Activated naive CD4-positive, alpha-beta T cell treated with anti-CD3 and anti-CD28 coated beads, Interleukin-2, amount 50 U/mL, for 16 hours (primary cell): ENCODE data around the gene ECM2.

ENCODE experiments used
- DNase-seq: peaks from one replicate; pipeline ENCODE4 v3.0.0-alpha.2; 2020

Gene ECM2

GRCh38 chr9:92496396-92497176 lies 39.2 kb downstream of the ECM2 start:
- no peak for DNase-seq

DNA sequence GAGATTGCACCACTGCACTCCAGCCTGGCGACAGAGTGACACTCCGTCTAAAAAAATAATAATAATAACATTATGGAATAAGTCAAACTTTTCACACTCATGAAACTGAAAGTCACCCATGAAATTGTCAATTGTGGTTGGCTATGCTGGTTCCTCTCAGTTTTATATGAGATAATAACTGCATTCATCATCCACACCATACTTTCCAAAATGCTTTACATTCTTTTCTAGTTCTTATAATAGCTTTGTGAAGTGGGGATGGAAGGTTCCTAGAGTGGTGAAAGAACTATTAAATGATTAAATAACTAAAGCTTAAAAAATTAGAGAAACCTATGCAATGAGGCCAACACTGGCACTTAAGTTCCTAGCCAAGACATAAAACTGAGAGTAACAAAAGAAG lies 40.9 kb downstream of the ECM2 start:
- no peak for DNase-seq

GRCh38 chr9:92493749-92494387 lies 41.9 kb downstream of the ECM2 start:
- DNase-seq, result no peak

GRCh38 chr9:92492781-92493401 lies 42.9 kb downstream of the ECM2 start:
- DNase-seq, result no peak

DNA sequence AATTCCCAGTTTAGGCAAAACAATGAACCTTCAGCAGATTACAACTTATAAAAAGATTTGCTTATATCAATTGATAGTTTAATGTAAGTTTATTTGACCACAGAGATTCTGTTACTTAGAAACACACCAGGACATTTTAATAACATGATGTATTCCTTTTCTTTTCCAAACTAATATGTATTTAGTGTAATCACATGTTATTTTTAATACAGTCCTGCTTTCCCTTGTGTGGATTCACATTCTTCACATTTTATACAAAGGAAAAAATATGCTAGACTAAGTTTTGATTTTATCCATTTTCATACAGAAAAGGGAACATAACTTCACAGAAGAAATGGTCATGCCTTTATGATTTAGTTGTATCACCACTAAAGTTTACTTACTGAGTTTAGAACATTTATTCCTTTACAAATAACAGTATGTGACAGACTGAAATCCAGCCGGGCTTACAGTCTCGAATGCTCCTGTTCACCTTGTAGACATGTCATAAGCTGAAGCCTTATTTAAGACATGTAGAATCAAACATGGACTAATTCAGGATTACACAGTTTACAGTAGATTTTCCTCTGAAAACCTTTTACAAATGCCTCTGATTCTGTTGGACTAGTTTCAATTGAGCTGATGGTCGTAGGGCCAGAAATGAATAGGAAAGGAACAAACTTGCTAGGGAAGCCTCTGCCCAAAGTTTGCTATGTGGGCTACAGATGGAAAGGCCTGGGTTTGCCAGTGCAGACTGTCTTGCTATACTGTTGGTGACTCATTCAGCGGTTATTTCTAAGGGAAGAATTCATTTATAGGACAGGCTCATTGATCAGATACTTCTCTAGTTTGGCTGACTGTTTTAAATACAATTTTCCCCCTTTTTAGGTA lies 46.9 kb downstream of the ECM2 start:
- DNase-seq, result no peak

GRCh38 chr9:92486371-92486770 lies 49.4 kb downstream of the ECM2 start:
- no peak for DNase-seq

GRCh38 chr9:92484563-92484962 lies 51.2 kb downstream of the ECM2 start:
- no peak for DNase-seq

DNA sequence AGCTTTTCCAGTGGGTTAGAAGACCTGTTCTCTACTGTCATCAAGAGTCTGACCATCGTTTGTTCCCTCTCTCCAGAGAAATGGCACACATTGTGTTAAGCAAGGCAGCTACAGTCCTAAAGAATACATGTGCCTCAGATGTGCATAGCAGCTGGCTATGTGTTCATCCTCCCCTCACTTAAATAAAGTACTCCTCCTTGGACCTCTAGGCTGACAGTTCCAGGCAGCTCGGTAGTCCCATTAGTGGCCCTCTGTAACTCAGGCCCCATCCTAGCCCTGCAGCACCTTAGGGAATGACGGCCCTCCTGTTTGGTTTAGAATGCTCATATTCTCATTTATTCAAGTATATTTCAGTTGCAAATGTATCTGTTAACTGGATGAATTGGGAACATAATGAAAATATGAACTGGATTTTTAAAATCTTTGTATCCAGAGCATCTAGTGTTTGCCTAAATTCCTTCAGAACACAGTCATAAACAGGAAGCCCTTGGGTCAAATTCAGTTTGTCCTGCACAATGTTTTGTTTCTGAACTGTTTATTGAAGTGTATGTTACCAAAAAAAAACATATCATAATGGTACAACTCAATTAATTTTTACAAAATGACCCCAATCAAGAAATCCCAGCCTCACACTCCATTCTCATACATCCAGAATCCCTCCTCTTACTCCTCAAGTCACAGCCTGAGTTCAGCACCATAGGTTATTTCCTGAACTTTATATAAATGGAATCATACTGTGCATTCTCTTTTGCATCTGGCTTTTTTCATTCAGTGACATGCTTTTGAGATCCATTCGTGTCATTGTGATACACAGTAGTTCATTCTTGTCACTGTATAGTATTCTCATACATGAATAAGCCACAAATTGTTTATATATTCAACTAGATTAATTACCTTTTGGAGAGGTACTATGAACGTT lies 51.9 kb downstream of the ECM2 start:
- no peak for DNase-seq

- no peak for DNase-seq
Observed at GRCh38 chr9:92482805-92483204, 53.0 kb downstream of the ECM2 start.

DNA sequence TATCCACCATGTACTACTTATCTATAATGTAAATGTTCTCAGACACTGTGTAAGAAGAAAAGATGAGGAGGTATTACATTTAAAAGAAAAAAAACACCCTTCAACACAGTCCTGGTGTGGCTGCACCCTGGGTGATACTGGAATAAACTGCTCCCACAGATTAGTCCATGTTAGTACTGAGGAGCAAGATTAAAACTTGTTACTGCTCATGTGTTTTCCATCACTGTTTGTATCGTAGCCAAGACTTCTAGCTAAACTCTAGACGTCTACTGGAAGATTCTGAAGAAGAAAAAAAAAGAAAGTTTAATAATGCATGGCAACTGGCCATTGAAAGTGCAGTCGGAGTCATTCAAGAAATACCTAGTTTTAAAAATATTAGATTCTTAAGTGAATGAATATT lies 53.5 kb downstream of the ECM2 start, which contains the start of gene ASPN:
TSS of gene ASPN (minus strand) at position 178 of the 400 bp plus-strand sequence.
- no peak for DNase-seq

DNA sequence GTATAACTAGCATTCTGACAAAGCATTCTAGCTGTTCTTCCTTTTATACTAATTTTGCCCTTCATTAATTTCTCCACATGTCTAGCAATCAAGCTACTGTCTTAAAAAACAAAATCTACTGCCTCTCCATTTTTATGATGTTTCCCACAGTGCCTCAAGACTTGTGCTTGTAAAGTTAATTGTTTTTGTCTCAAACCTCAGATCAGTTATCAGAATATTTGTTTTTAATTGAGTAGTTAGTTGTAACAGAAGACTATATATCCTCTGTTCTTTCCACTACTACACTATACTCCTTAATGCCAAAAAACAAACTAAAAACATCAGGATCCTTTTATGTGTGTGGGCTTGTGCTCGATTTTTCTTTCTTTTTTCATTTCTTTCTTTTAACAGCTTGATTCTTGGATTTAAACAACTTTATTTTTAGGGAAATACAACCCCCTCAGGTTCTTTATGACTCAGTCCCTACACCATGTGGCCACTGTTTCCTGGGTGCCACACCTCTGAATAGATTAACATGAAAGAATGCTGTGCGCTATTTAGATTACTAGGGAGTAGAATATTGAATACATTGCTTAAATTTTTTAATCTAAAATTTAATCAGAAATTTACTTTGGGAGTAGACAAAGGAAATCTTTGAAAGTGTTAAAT lies 54.7 kb downstream of the ECM2 start:
- DNase-seq, result no peak

DNA sequence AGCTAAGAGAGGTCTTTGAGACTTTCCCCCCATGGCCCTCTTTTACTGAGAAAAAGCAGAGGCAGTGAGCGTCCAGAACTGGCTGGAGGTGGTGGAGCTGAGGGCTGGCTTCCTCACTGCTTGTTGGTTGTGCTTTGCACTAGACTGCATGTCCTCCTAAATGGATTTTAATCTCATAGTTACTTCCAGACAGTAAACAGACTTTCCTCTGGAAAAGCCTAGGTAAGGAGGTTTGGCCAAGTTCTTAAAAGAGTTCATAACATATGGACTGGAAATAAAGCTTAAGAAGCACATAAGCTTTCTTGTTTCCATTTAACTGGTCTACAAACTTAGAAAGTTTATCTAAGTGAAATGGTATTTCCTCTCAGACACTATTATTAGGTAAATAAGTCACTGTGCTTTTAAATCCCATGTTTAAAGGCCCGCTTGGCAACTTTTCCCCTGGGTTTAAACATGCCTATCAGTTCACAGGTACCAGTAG lies 55.5 kb downstream of the ECM2 start:
- DNase-seq, result no peak

DNA sequence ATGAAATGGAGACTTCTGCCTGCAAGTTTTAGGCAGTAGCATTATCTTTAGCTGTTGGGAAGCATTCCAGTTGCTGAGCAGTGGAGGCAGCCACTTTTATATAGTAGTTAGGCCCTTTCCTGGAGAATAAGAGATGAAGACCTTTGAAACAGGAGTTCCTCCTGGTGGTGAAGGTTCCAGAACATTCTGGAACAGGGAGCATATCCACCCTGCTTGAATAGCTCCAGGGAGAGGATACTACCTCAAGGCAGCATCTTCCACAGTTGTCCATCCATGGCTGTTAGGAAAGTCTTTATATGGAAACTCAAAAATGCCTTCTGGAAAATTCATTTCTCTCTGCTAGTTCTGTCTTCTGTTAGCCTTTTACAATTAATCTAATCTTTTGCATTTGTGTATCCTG lies 56.4 kb downstream of the ECM2 start:
- DNase-seq, result no peak

DNA sequence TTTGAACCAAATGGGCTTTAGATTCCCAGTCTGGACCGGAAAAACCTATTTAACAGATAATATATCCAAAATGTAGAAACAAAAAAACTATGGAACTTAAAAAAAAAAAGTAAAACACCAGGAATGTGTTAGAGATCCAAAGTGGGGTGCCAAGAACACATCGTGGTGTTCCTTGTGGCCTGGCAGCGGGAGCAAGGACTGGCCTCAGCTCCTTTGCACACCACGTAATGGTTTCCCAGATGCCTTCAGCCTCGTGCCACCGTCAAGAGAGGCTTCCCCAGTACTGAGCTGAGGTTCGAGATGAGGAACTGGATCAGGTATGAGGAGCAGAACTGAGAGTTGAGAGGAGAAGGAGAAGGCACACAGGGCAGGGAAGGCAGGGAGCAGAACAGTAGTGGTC lies 57.0 kb downstream of the ECM2 start:
- no peak for DNase-seq

DNA sequence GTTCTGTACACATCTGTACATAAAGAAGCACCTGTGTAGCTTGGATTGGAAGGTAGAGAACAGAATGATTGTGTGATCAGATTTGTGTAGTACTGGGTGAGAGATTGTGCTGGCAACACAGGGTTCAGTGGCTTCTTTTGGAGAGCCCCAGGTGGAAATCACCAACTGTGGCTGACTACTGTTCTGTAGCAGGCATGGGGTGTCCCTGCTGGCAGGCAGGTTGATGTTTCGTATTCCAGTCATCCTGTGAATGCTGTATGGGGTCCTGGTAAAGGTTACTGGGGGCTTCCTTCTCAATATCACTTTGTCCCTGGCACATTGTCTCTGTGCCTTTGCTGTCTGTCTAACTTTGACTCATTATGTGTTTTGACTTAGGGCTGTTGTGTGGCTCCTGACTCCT lies 58.8 kb downstream of the ECM2 start:
- DNase-seq, result no peak

GRCh38 chr9:92474587-92474986 lies 61.2 kb downstream of the ECM2 start:
- no peak for DNase-seq

- DNase-seq, result no peak
Observed at GRCh38 chr9:92468206-92468605, 67.6 kb downstream of the ECM2 start.

DNA sequence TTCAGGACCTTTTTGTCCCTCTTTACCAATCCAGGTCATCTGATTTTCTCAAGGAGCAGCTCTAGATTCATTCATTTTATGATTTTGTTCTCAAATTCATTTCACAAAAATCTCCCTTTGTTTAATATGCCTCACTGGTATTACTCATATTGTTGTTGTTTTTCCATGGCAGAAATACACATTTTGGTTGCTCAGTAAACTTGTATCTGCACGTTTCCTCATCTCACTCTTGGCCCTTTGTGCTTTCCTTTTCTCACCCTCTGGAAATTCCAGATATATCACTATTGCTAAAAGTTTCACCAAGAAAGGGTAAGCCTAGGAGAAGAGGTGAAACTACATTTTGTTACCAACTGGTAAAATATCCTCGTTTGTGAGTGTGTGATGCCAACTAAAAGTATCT lies 68.3 kb downstream of the ECM2 start:
- DNase-seq, result no peak

- no peak for DNase-seq
Observed at GRCh38 chr9:92467041-92467440, 68.7 kb downstream of the ECM2 start.

DNA sequence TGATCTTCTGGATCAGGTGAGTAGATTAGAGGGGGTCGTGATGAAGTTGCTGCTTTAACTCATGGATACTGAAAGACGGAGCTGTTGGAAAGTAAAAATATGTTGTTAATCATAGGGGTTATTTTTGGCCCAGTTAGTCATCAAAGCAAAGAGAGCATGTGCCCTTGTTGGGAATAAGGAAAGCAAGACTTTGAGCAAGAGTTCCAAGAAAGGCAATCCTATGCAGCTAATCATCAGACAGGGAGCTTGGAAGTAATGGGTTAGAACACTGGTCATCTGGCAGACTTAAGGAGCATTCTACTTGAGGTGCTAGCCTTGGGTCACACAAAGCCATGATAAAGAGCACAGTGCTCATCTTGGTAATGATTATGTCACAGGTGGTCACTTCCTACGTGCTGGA lies 71.8 kb downstream of the ECM2 start:
- no peak for DNase-seq

DNA sequence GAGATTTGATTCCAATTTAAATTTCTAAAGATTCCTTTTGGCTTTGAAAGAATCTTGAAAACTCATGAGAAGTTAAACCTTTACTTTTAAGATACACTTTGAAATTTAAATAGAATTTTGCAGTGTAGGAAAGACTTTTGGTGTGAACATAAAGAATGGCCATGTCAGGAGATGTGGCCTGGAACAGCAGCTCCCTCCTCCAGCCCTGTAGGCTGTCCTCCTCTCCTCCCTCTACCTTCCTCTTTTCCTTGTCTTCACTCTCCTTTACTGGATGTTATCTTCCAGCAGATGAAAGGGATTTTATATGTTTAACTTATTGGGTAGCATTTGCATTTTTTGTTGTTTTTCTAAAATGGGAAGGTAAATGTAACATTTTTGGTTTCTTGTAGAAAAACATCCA lies 72.4 kb downstream of the ECM2 start:
- DNase-seq, result no peak
